A549 (cell line): ENCODE data around the gene MKRN1. TPM values are rescaled to one million over a fixed set of nuclear protein-coding genes. Genes with fewer than 3 reads are reported as not detected.

Source experiments
- ATAC-seq, 2 experiments: fragments of 200-7000 bp in 1 of 2; fragments of >200 bp in 1 of 2; cut with Nextera tagmentation in 1 of 2; cut with Tn5 transposase in 1 of 2; 3 replicates each; pipeline versions ENCODE4 v1.8.0 to v1.9.1; 2018 to 2020; ENCODE audit warnings: mild to moderate bottlenecking in 1 of 2, moderate library complexity in 1 of 2
- CTCF ChIA-PET: fragments of 300-600 bp; sonication (Branson Sonifier 250); formaldehyde crosslinking; extraction: SDS; loops from one replicate; lab custom pipeline; 2021; ENCODE audit warnings: antibody characterized with exemption, inconsistent platforms; lab: Yijun Ruan, JAX
- POLR2A ChIA-PET: fragments of 350-600 bp; formaldehyde crosslinking; extraction: SDS; loops from one replicate; lab custom pipeline; 2021; ENCODE audit warnings: antibody characterized with exemption, inconsistent platforms; lab: Yijun Ruan, JAX
- DNase-seq, 2 experiments: peaks; one replicate each; pipeline versions ENCODE4 v3.0.0 to v3.0.0-alpha.2; 2011 to 2016; ENCODE audit warnings: low read depth in 1 of 2, low spot score in 1 of 2
- FAIRE-seq: peaks from 2 replicates; lab custom pipeline; 2011; peaks lifted over from hg19 to GRCh38; lab: Jason Lieb, UNC
- H3K27ac ChIP-seq, 2 experiments: fragments of >200 bp; sonication (Bioruptor Twin); formaldehyde crosslinking; 3 replicates each; pipeline ENCODE4 v1.5.1; 2016 to 2017
- H3K4me1 ChIP-seq: fragments of >200 bp; sonication (Bioruptor Twin); formaldehyde crosslinking; 3 replicates; pipeline ENCODE4 v1.6.1; 2016
- H3K4me2 ChIP-seq: fragments of >200 bp; sonication (Bioruptor Twin); formaldehyde crosslinking; 3 replicates; pipeline ENCODE4 v1.6.1; 2016
- H3K4me3 ChIP-seq: fragments of >200 bp; sonication (Bioruptor Twin); formaldehyde crosslinking; 3 replicates; pipeline ENCODE4 v1.5.1; 2016
- H3K9me3 ChIP-seq: fragments of >200 bp; sonication (Bioruptor Twin); formaldehyde crosslinking; 3 replicates; pipeline ENCODE4 v1.6.1; 2016
- BHLHE40 ChIP-seq: IDR thresholded peaks from 2 replicates; pipeline ENCODE4 v1.6.1; 2012; ENCODE audit warnings: low read depth, low read length, inconsistent platforms
- CHD4 ChIP-seq: fragments of 200-600 bp; sonication (generic); IDR thresholded peaks from 2 replicates; pipeline ENCODE4 v1.6.1; 2016; ENCODE audit warnings: antibody characterized with exemption, mild to moderate bottlenecking, borderline replicate concordance
- EHF ChIP-seq: fragments of 250-450 bp; sonication (Bioruptor Pico); IDR thresholded peaks from 2 replicates; pipeline ENCODE4 v1.5.0; 2020; ENCODE audit warnings: mild to moderate bottlenecking
- EHMT2 ChIP-seq: fragments of 200-600 bp; sonication (generic); IDR thresholded peaks from 2 replicates; pipeline ENCODE4 v1.6.1; 2016; ENCODE audit warnings: antibody characterized with exemption, low read depth, mild to moderate bottlenecking, moderate library complexity
- EP300 ChIP-seq, 2 experiments: fragments of >200 bp; sonication (Bioruptor Twin); formaldehyde crosslinking; IDR thresholded peaks; 2 replicates in 1 of 2; 3 replicates in 1 of 2; pipeline ENCODE4 v1.6.1; 2016 to 2017
- FOSL2 ChIP-seq, 2 experiments: fragments of 450-650 bp in 1 of 2; fragments of >200 bp in 1 of 2; sonication (Bioruptor Twin) in 1 of 2; formaldehyde crosslinking; IDR thresholded peaks; 2 replicates each; pipeline versions ENCODE4 v1.5.0 to v1.6.1; 2016 to 2020; ENCODE audit warnings: mild to moderate bottlenecking in 1 of 2, moderate library complexity in 1 of 2
- FOXS1 ChIP-seq: fragments of 250-450 bp; sonication (Bioruptor Pico); IDR thresholded peaks from 2 replicates; pipeline ENCODE4 v1.5.0; 2020; ENCODE audit warnings: mild to moderate bottlenecking, moderate library complexity
- HOXB13 ChIP-seq: fragments of 250-450 bp; sonication (Bioruptor Pico); IDR thresholded peaks from 2 replicates; pipeline ENCODE4 v1.5.0; 2020; ENCODE audit warnings: low read depth, mild to moderate bottlenecking, moderate library complexity
- KDM1A ChIP-seq: fragments of 200-600 bp; sonication (generic); IDR thresholded peaks from 2 replicates; pipeline ENCODE4 v1.6.1; 2016; ENCODE audit warnings: low read depth, mild to moderate bottlenecking
- MAFK ChIP-seq: fragments of 450-650 bp; IDR thresholded peaks from 2 replicates; pipeline ENCODE4 v1.6.1; 2014; ENCODE audit not compliant: partially characterized antibody
- MYC ChIP-seq: IDR thresholded peaks from 2 replicates; pipeline ENCODE4 v1.6.1; 2012; ENCODE audit warnings: mild to moderate bottlenecking, inconsistent platforms, low read length, improper control_type of control experiment, borderline replicate concordance
- NPAS2 ChIP-seq: fragments of 250-450 bp; sonication (Bioruptor Pico); IDR thresholded peaks from 2 replicates; pipeline ENCODE4 v1.8.0; 2022; ENCODE audit warnings: mild to moderate bottlenecking, moderate library complexity, borderline replicate concordance
- NR3C1 ChIP-seq: fragments of >200 bp; sonication (Bioruptor Twin); formaldehyde crosslinking; IDR thresholded peaks from 3 replicates; pipeline ENCODE4 v1.6.1; 2017
- POLR2A ChIP-seq: IDR thresholded peaks from 2 replicates; pipeline ENCODE4 v1.6.1; 2012; ENCODE audit warnings: mild to moderate bottlenecking, low read length
- RAD21 ChIP-seq, 2 experiments: fragments of >200 bp in 1 of 2; sonication (Bioruptor Twin) in 1 of 2; formaldehyde crosslinking in 1 of 2; IDR thresholded peaks in 1 of 2; conservative IDR thresholded peaks in 1 of 2; 2 replicates in 1 of 2; 3 replicates in 1 of 2; pipeline ENCODE4 v1.6.1; 2012 to 2018; ENCODE audit warnings: inconsistent platforms in 1 of 2
- RARB ChIP-seq: fragments of 250-450 bp; sonication (Bioruptor Pico); IDR thresholded peaks from 2 replicates; pipeline ENCODE4 v1.8.0; 2021; ENCODE audit warnings: mild to moderate bottlenecking, moderate library complexity
- RCOR1 ChIP-seq: fragments of 150-350 bp; IDR thresholded peaks from 2 replicates; pipeline ENCODE4 v1.6.1; 2014; ENCODE audit warnings: antibody characterized with exemption, low read length, low read depth
- TFCP2L1 ChIP-seq: fragments of 250-450 bp; sonication (Bioruptor Pico); IDR thresholded peaks from 2 replicates; pipeline ENCODE4 v1.5.0; 2021; ENCODE audit warnings: mild to moderate bottlenecking
- TP53 ChIP-seq: fragments of 250-450 bp; sonication (Bioruptor Pico); IDR thresholded peaks from 2 replicates; pipeline ENCODE4 v1.5.0; 2021; ENCODE audit warnings: mild to moderate bottlenecking, moderate library complexity
- ZFP36 ChIP-seq: fragments of 450-650 bp; IDR thresholded peaks from 2 replicates; pipeline ENCODE4 v1.6.1; 2014; ENCODE audit warnings: borderline replicate concordance; ENCODE audit not compliant: partially characterized antibody
- ZNF302 ChIP-seq: fragments of 250-450 bp; sonication (Bioruptor Pico); IDR thresholded peaks from 2 replicates; pipeline ENCODE4 v1.9.0; 2021; ENCODE audit warnings: inconsistent platforms, mild to moderate bottlenecking, moderate library complexity
- WGBS: methylation state at CpG from one replicate; pipeline ENCODE4 v1.1.6; 2017; ENCODE audit errors: missing lambda C conversion rate; 5-methylcytosine and 5-hydroxymethylcytosine counted together
- polyA plus RNA-seq, 4 experiments: library from polyadenylated mRNA; depleted of rRNA in 3 of 4; stranded (reverse); fragments of >200 nt; fragmentation: RNase III in 1 of 4; extraction: RNeasy Plus Mini Kit Qiagen cat#74134 plus additional on column Dnase treatment in 1 of 4; gene quantifications; 2 replicates in 3 of 4; 3 replicates in 1 of 4; pipeline ENCODE4 v1.2.3, GENCODE V29; 2011 to 2017
- TF ChIP-seq, protein P1 (sequence below): IDR thresholded peaks from 2 replicates; pipeline ENCODE4 v1.6.1; 2012
- TF ChIP-seq, protein P2 (sequence below): IDR thresholded peaks from 2 replicates; pipeline ENCODE4 v1.6.1; 2012
- TF ChIP-seq, protein P3 (sequence below): IDR thresholded peaks from 2 replicates; pipeline ENCODE4 v1.6.1; 2012; ENCODE audit warnings: low read depth, borderline replicate concordance
- TF ChIP-seq, protein P4 (sequence below): fragments of 150-350 bp; IDR thresholded peaks from 2 replicates; pipeline ENCODE4 v1.6.1; 2014; ENCODE audit warnings: low read depth, mild to moderate bottlenecking, low read length
- TF ChIP-seq, protein P5 (sequence below): fragments of >200 bp; sonication (Bioruptor Twin); formaldehyde crosslinking; IDR thresholded peaks from 2 replicates; pipeline ENCODE4 v1.6.1; 2016

The MKRN1 gene
- polyA plus RNA-seq, 2 of the 4 experiments (the other 2 are of a cell fraction): 53.2 to 68.8 TPM

DNA sequence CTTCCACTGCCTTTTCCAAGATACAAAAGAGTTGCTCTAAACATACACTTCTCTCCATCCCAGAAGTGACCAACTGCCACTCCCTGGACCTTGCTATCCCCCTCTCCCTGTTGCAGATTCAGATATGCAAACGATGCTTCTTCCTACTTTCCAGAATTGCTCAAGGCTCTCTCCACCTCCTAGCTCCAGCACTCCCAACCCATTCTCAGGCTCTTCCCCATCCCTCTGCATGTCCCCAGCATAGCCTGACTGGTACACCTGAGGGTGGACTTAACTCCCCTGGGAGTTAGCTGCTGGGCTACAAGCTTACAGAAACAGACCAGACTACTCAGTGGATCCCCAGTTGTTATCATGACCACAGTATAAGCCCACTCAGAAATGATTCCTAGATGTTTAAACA is 27.6 kb downstream of the MKRN1 start:
- Histone ChIP-seq H3K4me1 (no peaks in the 10 kb centered on the region), H3K9me3 (no peaks in the 10 kb centered on the region), H3K4me2 (no peak overlapping the region)
- FAIRE-seq: no peak
- TF ChIP-seq POLR2A (no peak), MYC (no peak), RARB (CRISPR knock-in tag) (no peak), EHMT2 (no peak)
- TF ChIP-seq, protein P1, sequence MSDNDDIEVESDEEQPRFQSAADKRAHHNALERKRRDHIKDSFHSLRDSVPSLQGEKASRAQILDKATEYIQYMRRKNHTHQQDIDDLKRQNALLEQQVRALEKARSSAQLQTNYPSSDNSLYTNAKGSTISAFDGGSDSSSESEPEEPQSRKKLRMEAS: no peak
- TF ChIP-seq, protein P2, sequence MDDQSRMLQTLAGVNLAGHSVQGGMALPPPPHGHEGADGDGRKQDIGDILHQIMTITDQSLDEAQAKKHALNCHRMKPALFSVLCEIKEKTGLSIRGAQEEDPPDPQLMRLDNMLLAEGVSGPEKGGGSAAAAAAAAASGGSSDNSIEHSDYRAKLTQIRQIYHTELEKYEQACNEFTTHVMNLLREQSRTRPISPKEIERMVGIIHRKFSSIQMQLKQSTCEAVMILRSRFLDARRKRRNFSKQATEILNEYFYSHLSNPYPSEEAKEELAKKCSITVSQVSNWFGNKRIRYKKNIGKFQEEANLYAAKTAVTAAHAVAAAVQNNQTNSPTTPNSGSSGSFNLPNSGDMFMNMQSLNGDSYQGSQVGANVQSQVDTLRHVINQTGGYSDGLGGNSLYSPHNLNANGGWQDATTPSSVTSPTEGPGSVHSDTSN: no peak
- TF ChIP-seq, protein P3, sequence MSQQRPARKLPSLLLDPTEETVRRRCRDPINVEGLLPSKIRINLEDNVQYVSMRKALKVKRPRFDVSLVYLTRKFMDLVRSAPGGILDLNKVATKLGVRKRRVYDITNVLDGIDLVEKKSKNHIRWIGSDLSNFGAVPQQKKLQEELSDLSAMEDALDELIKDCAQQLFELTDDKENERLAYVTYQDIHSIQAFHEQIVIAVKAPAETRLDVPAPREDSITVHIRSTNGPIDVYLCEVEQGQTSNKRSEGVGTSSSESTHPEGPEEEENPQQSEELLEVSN: no peak
- TF ChIP-seq, protein P4, sequence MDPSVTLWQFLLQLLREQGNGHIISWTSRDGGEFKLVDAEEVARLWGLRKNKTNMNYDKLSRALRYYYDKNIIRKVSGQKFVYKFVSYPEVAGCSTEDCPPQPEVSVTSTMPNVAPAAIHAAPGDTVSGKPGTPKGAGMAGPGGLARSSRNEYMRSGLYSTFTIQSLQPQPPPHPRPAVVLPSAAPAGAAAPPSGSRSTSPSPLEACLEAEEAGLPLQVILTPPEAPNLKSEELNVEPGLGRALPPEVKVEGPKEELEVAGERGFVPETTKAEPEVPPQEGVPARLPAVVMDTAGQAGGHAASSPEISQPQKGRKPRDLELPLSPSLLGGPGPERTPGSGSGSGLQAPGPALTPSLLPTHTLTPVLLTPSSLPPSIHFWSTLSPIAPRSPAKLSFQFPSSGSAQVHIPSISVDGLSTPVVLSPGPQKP: no peak
- TF ChIP-seq, all 56 proteins: peak for 0
- ChIA-PET CTCF (interaction anchor here (0.9 to 3.6 kb wide), 4 partner anchors 8 to 196 kb away, joined by 3 to 18 read pairs (median 4); no protein-coding TSS in a partner anchor), POLR2A (no interaction called here)
- H3K4me3 ChIP-seq: no peak overlapping the region
- DNase-seq: no peak
- H3K27ac ChIP-seq: no peak overlapping the region
- ATAC-seq: peak; percentile 37 to 44; a peak in 3 of 6 replicates
- 62% methylated on average over 1 of the region's 1 CpG for WGBS

DNA sequence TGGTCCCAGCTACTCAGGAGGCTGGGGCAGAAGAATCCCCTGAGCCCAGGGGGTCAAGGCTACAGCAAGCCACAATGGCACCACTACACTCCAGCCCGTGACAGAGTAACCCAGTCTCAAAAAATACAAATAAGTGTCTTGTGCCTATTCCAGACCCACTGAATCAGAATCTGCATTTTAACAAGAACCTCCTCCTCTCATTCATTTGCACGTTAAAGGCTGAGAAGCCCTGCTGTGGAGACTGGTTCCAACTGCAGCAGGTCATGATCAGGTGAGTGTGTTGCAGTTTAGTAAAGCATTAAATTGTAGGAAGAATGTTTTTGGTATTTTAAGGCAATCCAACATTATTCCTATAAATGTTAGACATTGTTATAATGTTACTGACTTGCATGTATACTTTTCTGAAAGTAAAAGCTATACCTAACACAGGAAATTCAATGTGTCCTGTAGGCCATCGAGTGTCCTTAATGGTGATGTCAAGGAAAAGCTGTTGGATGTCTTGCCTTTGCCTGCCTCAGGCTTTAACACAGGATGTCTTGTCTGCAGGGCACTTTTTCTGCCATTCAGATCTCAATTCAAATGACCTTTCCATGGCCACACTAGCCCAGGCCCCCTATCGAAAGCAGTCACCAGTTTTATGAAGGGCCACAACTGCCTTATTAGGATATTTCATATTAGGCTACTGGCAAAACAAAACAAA is 30.4 kb downstream of the MKRN1 start:
- no peak for DNase-seq
- ATAC-seq: no peak
- no peaks in the 10 kb centered on the region for H3K4me1 ChIP-seq
- H3K4me2 ChIP-seq: no peak overlapping the region
- ChIA-PET CTCF (interaction anchor here (1.2 to 1.4 kb wide), 2 partner anchors 24 to 63 kb away, joined by 3 read pairs; no protein-coding TSS in a partner anchor), POLR2A (no interaction called here)
- TF ChIP-seq RCOR1 (no peak), RARB (CRISPR knock-in tag) (no peak), NPAS2 (CRISPR knock-in tag) (no peak), CHD4 (no peak), TFCP2L1 (CRISPR knock-in tag) (no peak), NR3C1 (no peak), EHF (CRISPR knock-in tag) (no peak), EP300 (IDR thresholded peaks at IDR 0.05) (no peak), TP53 (CRISPR knock-in tag) (no peak), BHLHE40 (no peak), MAFK (no peak), HOXB13 (CRISPR knock-in tag) (no peak)
- TF ChIP-seq, protein P5, sequence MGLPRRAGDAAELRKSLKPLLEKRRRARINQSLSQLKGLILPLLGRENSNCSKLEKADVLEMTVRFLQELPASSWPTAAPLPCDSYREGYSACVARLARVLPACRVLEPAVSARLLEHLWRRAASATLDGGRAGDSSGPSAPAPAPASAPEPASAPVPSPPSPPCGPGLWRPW: no peak
- TF ChIP-seq, protein P3: no peak
- H3K4me3 ChIP-seq: no peak overlapping the region
- H3K9me3 ChIP-seq: no peaks in the 10 kb centered on the region
- no peak overlapping the region for H3K27ac ChIP-seq
- FAIRE-seq: no peak
- WGBS: 87% methylated on average over 4 of the region's 4 CpGs

DNA sequence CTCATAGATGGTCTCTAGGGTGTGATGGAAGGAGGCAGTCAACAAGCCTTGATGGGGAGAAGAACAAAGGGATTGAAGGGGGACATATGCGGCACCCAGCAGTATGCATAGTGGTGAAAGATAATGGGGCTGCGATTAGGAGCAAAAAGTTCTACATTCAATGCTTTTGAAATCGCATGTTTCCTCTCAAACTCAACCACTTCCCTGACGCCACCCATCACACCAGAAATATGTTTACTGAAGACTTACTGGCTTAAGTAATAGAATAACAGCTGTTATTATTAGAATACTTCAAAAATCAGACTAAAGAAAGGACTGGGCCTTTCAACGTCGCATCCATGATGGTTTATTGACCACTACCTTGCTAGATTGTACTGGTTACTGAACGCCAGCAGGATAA is 31.5 kb downstream of the MKRN1 start:
- POLR2A ChIA-PET: no interaction called here
- no peak for FAIRE-seq

More for the DNA sequence above, 31.5 kb downstream of the MKRN1 start:
- Histone ChIP-seq H3K9me3 (no peaks in the 10 kb centered on the region), H3K27ac (no peak overlapping the region), H3K4me3 (no peak overlapping the region), H3K4me2 (no peak overlapping the region)
- ATAC-seq: no peak
- TF ChIP-seq ZNF302 (no peak), EP300 (IDR thresholded peaks at IDR 0.05) (no peak), RAD21 (conservative IDR thresholded peaks at IDR 0.05 in 1 of 2, IDR thresholded peaks at IDR 0.05 in 1 of 2) (no peak), MAFK (no peak), KDM1A (no peak), HOXB13 (CRISPR knock-in tag) (no peak), BHLHE40 (no peak), ZFP36 (no peak), RCOR1 (no peak), FOSL2 (IDR thresholded peaks at IDR 0.05) (no peak), FOSL2 (CRISPR knock-in tag; IDR thresholded peaks at IDR 0.05) (no peak), FOXS1 (CRISPR knock-in tag) (no peak)
- TF ChIP-seq, protein P1: no peak
- TF ChIP-seq, all 56 proteins: peak for 0
- WGBS: 93% methylated on average over 7 of the region's 7 CpGs
- no peaks in the 10 kb centered on the region for H3K4me1 ChIP-seq
- no peak for DNase-seq
- CTCF ChIA-PET: interaction anchor here (1.2 kb wide), 1 partner anchor 62 kb away, joined by 3 read pairs; no protein-coding TSS in a partner anchor
